H1 (cell line): ENCODE data around the gene MACROD2. TPM values are rescaled to one million over a fixed set of nuclear protein-coding genes. Genes with fewer than 3 reads are reported as not detected.

Experiments used
- CTCF ChIA-PET: fragments of 300-600 bp; sonication (Branson Sonifier 250); formaldehyde crosslinking; loops from one replicate; lab custom pipeline; 2021; ENCODE audit not compliant: partially characterized antibody; lab: Charles Lee
- POLR2A ChIA-PET: fragments of 300-600 bp; sonication (Branson Sonifier 250); formaldehyde crosslinking; loops from one replicate; lab custom pipeline; 2021; ENCODE audit warnings: inconsistent platforms; ENCODE audit not compliant: partially characterized antibody; lab: Charles Lee
- DNase-seq, 2 experiments: peaks; one replicate each; pipeline versions ENCODE4 v3.0.0 to v3.0.0-alpha.2; 2010 to 2022; ENCODE audit warnings: low spot score in 2 of 2, low read depth in 1 of 2, mixed read lengths in 1 of 2
- FAIRE-seq: peaks from 2 replicates; lab custom pipeline; 2011; peaks lifted over from hg19 to GRCh38; lab: Jason Lieb, UNC
- H2AFZ ChIP-seq: 2 replicates; pipeline ENCODE4 v1.8.1; 2012; ENCODE audit warnings: low read length, inconsistent platforms
- H2AK5ac ChIP-seq: 2 replicates; pipeline ENCODE4 v1.6.1; 2013; ENCODE audit warnings: low read depth, low read length
- H2BK120ac ChIP-seq: replicated peaks from 2 replicates; pipeline ENCODE3; 2013; ENCODE audit warnings: low read depth, low read length, inconsistent platforms
- H2BK12ac ChIP-seq: 2 replicates; pipeline ENCODE4 v1.6.1; 2013; ENCODE audit warnings: low read depth, low read length
- H2BK15ac ChIP-seq: 2 replicates; pipeline ENCODE4 v1.6.1; 2013; ENCODE audit warnings: low read length
- H2BK20ac ChIP-seq: 2 replicates; pipeline ENCODE4 v1.6.1; 2013; ENCODE audit warnings: low read length
- H2BK5ac ChIP-seq: 2 replicates; pipeline ENCODE4 v1.6.1; 2013; ENCODE audit warnings: low read depth, low read length
- H3K14ac ChIP-seq: 2 replicates; pipeline ENCODE4 v1.6.1; 2013; ENCODE audit warnings: inconsistent platforms; ENCODE audit not compliant: insufficient read length
- H3K18ac ChIP-seq: 2 replicates; pipeline ENCODE4 v1.6.1; 2013; ENCODE audit warnings: low read length; ENCODE audit errors: extremely low read depth
- H3K23ac ChIP-seq: 2 replicates; pipeline ENCODE4 v1.6.1; 2013; ENCODE audit warnings: inconsistent platforms; ENCODE audit not compliant: insufficient read length
- H3K23me2 ChIP-seq: 2 replicates; pipeline ENCODE4 v1.6.1; 2013; ENCODE audit warnings: low read depth, low read length
- H3K27ac ChIP-seq: 2 replicates; pipeline ENCODE4 v1.6.1; 2011; ENCODE audit warnings: low read depth, low read length, inconsistent platforms
- H3K27me3 ChIP-seq, 4 experiments: replicated peaks in 1 of 4; 1 replicate in 1 of 4; 2 replicates in 3 of 4; pipeline versions ENCODE4 v1.6.1 to v1.8.1; 2011 to 2013; ENCODE audit warnings: low read length in 3 of 4, mild to moderate bottlenecking in 3 of 4, inconsistent platforms in 2 of 4, mixed read lengths in 2 of 4, moderate library complexity in 1 of 4; ENCODE audit not compliant: control insufficient read depth in 3 of 4, insufficient read depth in 3 of 4; ENCODE audit errors: extremely low read depth in 1 of 4
- H3K36me3 ChIP-seq, 4 experiments: 2 replicates each; pipeline versions ENCODE4 v1.6.1 to v1.8.1; 2011 to 2013; ENCODE audit warnings: mild to moderate bottlenecking in 4 of 4, low read length in 3 of 4, moderate library complexity in 2 of 4, control low read depth in 1 of 4, inconsistent platforms in 1 of 4; ENCODE audit not compliant: insufficient read depth in 4 of 4, control insufficient read depth in 2 of 4
- H3K4ac ChIP-seq: replicated peaks from 2 replicates; pipeline ENCODE3; 2013; ENCODE audit warnings: low read length, low read depth, mixed read lengths, inconsistent platforms; ENCODE audit not compliant: insufficient read length
- H3K4me1 ChIP-seq, 4 experiments: replicated peaks in 1 of 4; 1 replicate in 1 of 4; 2 replicates in 3 of 4; pipeline versions ENCODE4 v1.6.1 to v1.8.1; 2011 to 2013; ENCODE audit warnings: low read length in 3 of 4, inconsistent platforms in 2 of 4, mixed read lengths in 1 of 4; ENCODE audit not compliant: insufficient read depth in 4 of 4, control insufficient read depth in 3 of 4
- H3K4me2 ChIP-seq, 2 experiments: 2 replicates each; pipeline versions ENCODE4 v1.6.1 to v1.8.1; 2011 to 2013; ENCODE audit warnings: low read depth in 2 of 2, low read length in 2 of 2, control low read depth in 1 of 2, inconsistent platforms in 1 of 2, mild to moderate bottlenecking in 1 of 2; ENCODE audit not compliant: insufficient read depth in 1 of 2
- H3K4me3 ChIP-seq, 4 experiments: fragments of 200-600, 300-600 bp in 1 of 4; sonication (generic), shearing (Covaris generic), sonication (Bioruptor Twin) in 1 of 4; 2 replicates each; pipeline versions ENCODE4 v1.5.1 to v1.8.1; 2011 to 2016; ENCODE audit warnings: low read length in 4 of 4, low read depth in 3 of 4, control low read depth in 2 of 4, inconsistent platforms in 2 of 4, mild to moderate bottlenecking in 2 of 4, mixed read lengths in 1 of 4, moderate library complexity in 1 of 4; ENCODE audit not compliant: insufficient read depth in 2 of 4; ENCODE audit errors: extremely low read depth in 1 of 4
- H3K56ac ChIP-seq: replicated peaks from 2 replicates; pipeline ENCODE3; 2013; ENCODE audit warnings: low read depth, mild to moderate bottlenecking, mixed read lengths, low read length, inconsistent platforms; ENCODE audit not compliant: insufficient read length
- H3K79me1 ChIP-seq: 2 replicates; pipeline ENCODE4 v1.6.1; 2013; ENCODE audit warnings: low read depth, low read length, control low read depth
- H3K79me2 ChIP-seq, 2 experiments: 2 replicates each; pipeline versions ENCODE4 v1.6.1 to v1.8.1; 2012 to 2013; ENCODE audit warnings: low read length in 2 of 2, mild to moderate bottlenecking in 2 of 2, inconsistent platforms in 1 of 2; ENCODE audit not compliant: insufficient read depth in 2 of 2, control insufficient read depth in 1 of 2
- H3K9ac ChIP-seq, 4 experiments: replicated peaks in 1 of 4; 1 replicate in 1 of 4; 2 replicates in 3 of 4; pipeline versions ENCODE4 v1.6.1 to v1.8.1; 2011 to 2013; ENCODE audit warnings: low read depth in 3 of 4, low read length in 3 of 4, control low read depth in 2 of 4, mild to moderate bottlenecking in 2 of 4, moderate library complexity in 2 of 4, inconsistent platforms in 1 of 4; ENCODE audit errors: extremely low read depth in 1 of 4
- H3K9me3 ChIP-seq, 2 experiments: 2 replicates each; pipeline versions ENCODE4 v1.6.1 to v1.8.1; 2012 to 2013; ENCODE audit warnings: mild to moderate bottlenecking in 2 of 2, moderate library complexity in 2 of 2, control low read depth in 1 of 2, inconsistent platforms in 1 of 2, low read depth in 1 of 2, low read length in 1 of 2, mixed read lengths in 1 of 2; ENCODE audit not compliant: insufficient read depth in 2 of 2
- H4K20me1 ChIP-seq, 2 experiments: replicated peaks in 1 of 2; 2 replicates each; pipeline versions ENCODE3 to v1.8.1; 2011 to 2013; ENCODE audit warnings: inconsistent platforms in 2 of 2, low read length in 2 of 2, mild to moderate bottlenecking in 1 of 2; ENCODE audit not compliant: insufficient read depth in 2 of 2, control insufficient read depth in 1 of 2
- H4K5ac ChIP-seq: 2 replicates; pipeline ENCODE4 v1.6.1; 2013; ENCODE audit warnings: low read length, low read depth, mixed read lengths, inconsistent platforms; ENCODE audit not compliant: insufficient read length
- H4K8ac ChIP-seq: 2 replicates; pipeline ENCODE4 v1.8.0; 2013; ENCODE audit warnings: mild to moderate bottlenecking, moderate library complexity, low read length, inconsistent platforms; ENCODE audit not compliant: insufficient read depth; ENCODE audit errors: extremely low read depth
- H4K91ac ChIP-seq: replicated peaks from 2 replicates; pipeline ENCODE3; 2013; ENCODE audit warnings: low read length, mixed read lengths, inconsistent platforms; ENCODE audit not compliant: insufficient read length
- CEBPB ChIP-seq: IDR thresholded peaks from 2 replicates; pipeline ENCODE4 v1.6.1; 2012; ENCODE audit warnings: low read depth, low read length
- NRF1 ChIP-seq: IDR thresholded peaks from 2 replicates; pipeline ENCODE4 v1.6.1; 2011; ENCODE audit warnings: mild to moderate bottlenecking, low read depth, low read length, improper control_type of control experiment
- PHF8 ChIP-seq: fragments of 200-600 bp; sonication (generic); conservative IDR thresholded peaks from 2 replicates; pipeline ENCODE4 v1.7.1; 2012; ENCODE audit warnings: low read depth, mild to moderate bottlenecking, inconsistent platforms, low read length, moderate library complexity
- SP2 ChIP-seq: IDR thresholded peaks from 2 replicates; pipeline ENCODE4 v1.6.1; 2012; ENCODE audit warnings: mild to moderate bottlenecking, low read length, inconsistent platforms
- WGBS, 2 experiments: shearing (Covaris generic) in 1 of 2; methylation state at CpG; one replicate each; pipeline versions ENCODE4 v1.1.6 to v1.1.7; 2013 to 2015; ENCODE audit warnings: low lambda C conversion rate in 2 of 2, mixed read lengths in 2 of 2, inconsistent platforms in 1 of 2, low coverage in 1 of 2, missing lambda C conversion rate in 1 of 2; ENCODE audit not compliant: insufficient replicate concordance in 2 of 2, insufficient coverage in 1 of 2, insufficient read length in 1 of 2; ENCODE audit errors: extremely low coverage in 1 of 2, missing lambda C conversion rate in 1 of 2; 5-methylcytosine and 5-hydroxymethylcytosine counted together
- polyA plus RNA-seq, 7 experiments: library from polyadenylated mRNA; depleted of rRNA in 3 of 7; stranded (reverse) in 5 of 7; unstranded in 2 of 7; fragments of >200 nt in 5 of 7; fragments of 200-250 nt in 2 of 7; gene quantifications; 1 replicate in 5 of 7; 2 replicates in 1 of 7; 4 replicates in 1 of 7; pipeline versions ENCODE4 v1.2.1 to v1.2.3, GENCODE V29; 2011 to 2013; ENCODE audit warnings: missing spikeins in 2 of 7, mixed read lengths in 2 of 7
- total RNA-seq: library from RNA; stranded (reverse); fragmentation: NEBNext Ultra II Directional; extraction: Animal tissue kit (Norgen Biotek cat#: 25700); gene quantifications from 2 replicates; pipeline ENCODE4 v1.2.1, GENCODE V29; 2021

MACROD2 gene
- total and polyA plus RNA-seq, 2 of the 8 experiments (the other 6 are each of a cell fraction or from before 2014, with no cell fraction given), result 0.70 to 3.9 TPM

DNA sequence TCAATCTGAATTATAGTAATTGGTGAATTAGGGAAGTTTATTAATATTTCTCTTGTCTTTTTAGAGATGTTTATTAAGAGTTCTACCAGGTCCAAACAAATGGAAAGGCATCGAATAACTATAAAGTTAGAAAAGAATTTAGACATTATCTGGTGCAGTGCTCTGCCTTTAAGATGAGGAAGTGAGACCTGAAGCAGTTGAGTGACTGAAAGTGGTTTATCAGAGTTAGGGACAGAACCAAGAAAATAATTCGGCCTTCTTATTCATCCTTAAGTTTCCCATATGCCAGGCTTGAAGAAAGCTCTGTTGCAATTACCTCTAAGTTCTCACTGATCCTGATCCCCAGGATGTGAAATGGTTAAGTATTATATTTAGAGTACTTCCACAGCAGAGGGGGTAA is 436.3 kb downstream of the MACROD2 start:
- no peaks in the 10 kb centered on the region for H3K4me1 ChIP-seq
- no peaks in the 10 kb centered on the region for H3K23me2 ChIP-seq
- no peak overlapping the region for H3K18ac ChIP-seq
- 92% methylated on average over 2 of the region's 2 CpGs; no CpG with 5 or more reads in 1 of the 2 experiments for WGBS, 2 experiments
- H4K8ac ChIP-seq, result no peak overlapping the region
- no peak overlapping the region for H2AFZ ChIP-seq
- H4K20me1 ChIP-seq, result no peaks in the 10 kb centered on the region
- FAIRE-seq (no peak), DNase-seq (no peak)
- no peak overlapping the region for H3K14ac ChIP-seq
- H3K79me1 ChIP-seq, result no peaks in the 10 kb centered on the region
- ChIA-PET CTCF (interaction anchor here (0.6 kb wide), 1 partner anchor 617 kb away, joined by 3 read pairs; no protein-coding TSS in a partner anchor), POLR2A (no interaction called here)
- H3K4me2 ChIP-seq, result no peak overlapping the region
- no peak overlapping the region for H3K4me3 ChIP-seq
- no peak overlapping the region for H4K91ac ChIP-seq
- no peak overlapping the region for H2BK12ac ChIP-seq
- no peak overlapping the region for H2BK120ac ChIP-seq
- H3K56ac ChIP-seq, result no peak overlapping the region
- H2AK5ac ChIP-seq, result no peak overlapping the region
- no peak for TF ChIP-seq CEBPB
- TF ChIP-seq PHF8, result no peak
- TF ChIP-seq SP2, result no peak
- TF ChIP-seq NRF1, result no peak
- no peak overlapping the region for H3K23ac ChIP-seq
- H3K27ac ChIP-seq, result no peak overlapping the region
- no peak overlapping the region for H3K4ac ChIP-seq
- H3K36me3 ChIP-seq, result no peaks in the 10 kb centered on the region
- H2BK15ac ChIP-seq, result no peak overlapping the region
- no peaks in the 10 kb centered on the region for H3K9me3 ChIP-seq
- no peak overlapping the region for H3K9ac ChIP-seq
- H3K79me2 ChIP-seq, result no peaks in the 10 kb centered on the region
- H2BK5ac ChIP-seq, result no peak overlapping the region
- no peak overlapping the region for H2BK20ac ChIP-seq
- no peak overlapping the region for H4K5ac ChIP-seq
- H3K27me3 ChIP-seq, result no peaks in the 10 kb centered on the region
